A673 (cell line): Measurements from ENCODE around the gene PHRF1. TPM values are rescaled to one million over a fixed set of nuclear protein-coding genes. Genes with fewer than 3 reads are reported as not detected.

Source experiments
- BruUV-seq: library from RNA; stranded (reverse); fragments of 400-500 nt; replicated peaks from 2 replicates; lab custom pipeline; 2021; lab: Mats Ljungman, UMichigan
- CTCF ChIA-PET: fragments of 300-600 bp; sonication (Branson Sonifier 250); formaldehyde crosslinking; loops from one replicate; lab custom pipeline; 2022; ENCODE audit warnings: antibody characterized with exemption; lab: Charles Lee
- POLR2A ChIA-PET: fragments of 300-600 bp; sonication (Branson Sonifier 250); formaldehyde crosslinking; loops from one replicate; lab custom pipeline; 2022; ENCODE audit warnings: antibody characterized with exemption; ENCODE audit not compliant: low non-redundant PET; lab: Charles Lee
- DNase-seq: peaks from one replicate; pipeline ENCODE4 v3.0.0-alpha.2; 2015; ENCODE audit warnings: low spot score
- H3K27ac ChIP-seq: fragments of 200-600 bp; sonication (generic); 2 replicates; pipeline ENCODE4 v1.5.1; 2016; ENCODE audit warnings: mixed run types, low read depth, mild to moderate bottlenecking, mixed read lengths, antibody characterized with exemption, low read length; ENCODE audit not compliant: poor library complexity, severe bottlenecking
- H3K27me3 ChIP-seq: fragments of 200-600 bp; sonication (generic); replicated peaks from 2 replicates; pipeline ENCODE4 v1.6.1; 2017; ENCODE audit warnings: mixed run types, low read depth, mild to moderate bottlenecking, mixed read lengths, antibody characterized with exemption, low read length; ENCODE audit not compliant: insufficient read depth, poor library complexity
- H3K36me3 ChIP-seq: fragments of 200-600 bp; sonication (generic); 2 replicates; pipeline ENCODE4 v1.6.1; 2016; ENCODE audit warnings: mixed run types, mild to moderate bottlenecking, mixed read lengths, antibody characterized with exemption, low read length; ENCODE audit not compliant: insufficient read depth, poor library complexity, severe bottlenecking
- H3K4me1 ChIP-seq: fragments of 200-600 bp; sonication (generic); 2 replicates; pipeline ENCODE4 v1.6.1; 2017; ENCODE audit warnings: mixed run types, mild to moderate bottlenecking, mixed read lengths, antibody characterized with exemption, low read length; ENCODE audit not compliant: insufficient read depth, poor library complexity, severe bottlenecking
- H3K4me3 ChIP-seq: fragments of 200-600 bp; sonication (generic); 2 replicates; pipeline ENCODE4 v1.5.1; 2016; ENCODE audit warnings: low read depth, mixed run types, mild to moderate bottlenecking, mixed read lengths, low read length; ENCODE audit not compliant: poor library complexity, severe bottlenecking
- H3K9me3 ChIP-seq: fragments of 200-600 bp; sonication (generic); 2 replicates; pipeline ENCODE4 v1.6.1; 2016; ENCODE audit warnings: mixed run types, low read depth, mild to moderate bottlenecking, mixed read lengths, antibody characterized with exemption, low read length; ENCODE audit not compliant: poor library complexity, severe bottlenecking
- EZH2 ChIP-seq: fragments of 200-600 bp; sonication (generic); IDR thresholded peaks from 2 replicates; pipeline ENCODE4 v1.6.1; 2017; ENCODE audit warnings: borderline replicate concordance, low read depth, mild to moderate bottlenecking, mixed read lengths, antibody characterized with exemption, low read length; ENCODE audit not compliant: poor library complexity, severe bottlenecking
- intact Hi-C: fragments of 100-400 bp; cut with micrococcal nuclease; formaldehyde crosslinking; loops from one replicate; pipeline ENCODE4 v1.10.0; 2022; ENCODE audit not compliant: unreplicated experiment
- total RNA-seq: library from RNA; stranded (reverse); gene quantifications from 2 replicates; pipeline ENCODE4 v1.2.3, GENCODE V29; 2021
- TF ChIP-seq, protein P1 (sequence below): fragments of 300-800, 200-600 bp; sonication (generic); conservative IDR thresholded peaks from 2 replicates; pipeline ENCODE4 v1.5.1; 2017; ENCODE audit warnings: low read depth, mild to moderate bottlenecking, antibody characterized with exemption, low read length, moderate library complexity, mixed read lengths

Gene PHRF1
- total RNA-seq, 1 experiment from 2014 or later, result 43.0 TPM

DNA sequence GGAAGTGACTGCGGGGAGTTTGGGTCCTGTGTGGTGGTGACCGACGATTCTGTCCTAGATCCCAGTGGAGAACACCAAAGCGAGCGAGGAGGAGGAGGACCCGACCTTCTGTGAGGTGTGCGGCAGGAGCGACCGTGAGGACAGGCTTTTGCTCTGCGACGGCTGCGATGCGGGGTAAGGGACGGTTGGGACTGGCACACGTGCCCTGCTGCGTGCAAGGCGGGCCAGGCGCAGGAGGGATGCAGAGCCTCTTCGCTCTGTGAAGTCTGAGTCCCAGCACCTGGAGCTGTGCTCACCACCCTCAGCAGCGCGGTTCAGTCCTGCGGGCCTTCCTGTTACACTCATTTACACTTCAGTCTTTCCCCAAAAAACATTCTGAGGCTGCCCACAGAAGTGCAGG, 16.2 kb downstream of the PHRF1 start:
- ChIA-PET POLR2A (no interaction called here), CTCF (no interaction called here)
- intact Hi-C loops, result no loop called here
- TF ChIP-seq, protein P1, sequence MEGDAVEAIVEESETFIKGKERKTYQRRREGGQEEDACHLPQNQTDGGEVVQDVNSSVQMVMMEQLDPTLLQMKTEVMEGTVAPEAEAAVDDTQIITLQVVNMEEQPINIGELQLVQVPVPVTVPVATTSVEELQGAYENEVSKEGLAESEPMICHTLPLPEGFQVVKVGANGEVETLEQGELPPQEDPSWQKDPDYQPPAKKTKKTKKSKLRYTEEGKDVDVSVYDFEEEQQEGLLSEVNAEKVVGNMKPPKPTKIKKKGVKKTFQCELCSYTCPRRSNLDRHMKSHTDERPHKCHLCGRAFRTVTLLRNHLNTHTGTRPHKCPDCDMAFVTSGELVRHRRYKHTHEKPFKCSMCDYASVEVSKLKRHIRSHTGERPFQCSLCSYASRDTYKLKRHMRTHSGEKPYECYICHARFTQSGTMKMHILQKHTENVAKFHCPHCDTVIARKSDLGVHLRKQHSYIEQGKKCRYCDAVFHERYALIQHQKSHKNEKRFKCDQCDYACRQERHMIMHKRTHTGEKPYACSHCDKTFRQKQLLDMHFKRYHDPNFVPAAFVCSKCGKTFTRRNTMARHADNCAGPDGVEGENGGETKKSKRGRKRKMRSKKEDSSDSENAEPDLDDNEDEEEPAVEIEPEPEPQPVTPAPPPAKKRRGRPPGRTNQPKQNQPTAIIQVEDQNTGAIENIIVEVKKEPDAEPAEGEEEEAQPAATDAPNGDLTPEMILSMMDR, result no peak
- TF ChIP-seq EZH2, result no peak
- H3K27ac ChIP-seq, result no peak overlapping the region
- no peaks in the 10 kb centered on the region for H3K27me3 ChIP-seq
- H3K4me1 ChIP-seq, result no peaks in the 10 kb centered on the region
- peaks cover 56% of the 10 kb centered on the region for H3K36me3 ChIP-seq
- no peak for DNase-seq
- BruUV-seq, result no TSS peak
- H3K4me3 ChIP-seq, result no peak overlapping the region
- H3K9me3 ChIP-seq, result no peaks in the 10 kb centered on the region

DNA sequence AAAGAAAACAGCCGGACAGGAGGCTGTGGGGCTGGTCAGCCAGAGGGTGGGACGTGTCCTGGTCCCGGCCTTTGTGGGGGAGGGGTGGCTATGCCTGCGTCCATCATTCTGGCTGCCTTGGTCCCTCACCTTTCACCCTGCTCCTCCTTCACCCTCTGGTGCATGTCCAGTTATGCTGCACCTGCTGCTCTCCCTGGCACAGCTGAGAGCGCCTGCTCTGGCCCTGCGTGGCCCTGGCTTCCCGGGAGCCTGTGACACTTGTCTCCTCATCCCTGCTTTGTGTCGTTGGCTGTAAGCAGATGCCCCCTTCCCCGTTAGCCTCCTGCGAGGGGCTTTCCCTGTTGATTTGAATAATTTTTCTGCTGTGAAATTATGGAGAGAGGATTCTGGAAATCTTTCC, 16.6 kb downstream of the PHRF1 start:
- DNase-seq, result no peak
- ChIA-PET POLR2A (no interaction called here), CTCF (no interaction called here)
- no TSS peak for BruUV-seq
- no peak overlapping the region for H3K4me3 ChIP-seq
- no peaks in the 10 kb centered on the region for H3K27me3 ChIP-seq
- TF ChIP-seq, protein P1, result no peak
- no peak for TF ChIP-seq EZH2
- H3K36me3 ChIP-seq, result peaks cover 55% of the 10 kb centered on the region
- H3K9me3 ChIP-seq, result no peaks in the 10 kb centered on the region
- no peaks in the 10 kb centered on the region for H3K4me1 ChIP-seq
- no peak overlapping the region for H3K27ac ChIP-seq
- intact Hi-C loops, result no loop called here

DNA sequence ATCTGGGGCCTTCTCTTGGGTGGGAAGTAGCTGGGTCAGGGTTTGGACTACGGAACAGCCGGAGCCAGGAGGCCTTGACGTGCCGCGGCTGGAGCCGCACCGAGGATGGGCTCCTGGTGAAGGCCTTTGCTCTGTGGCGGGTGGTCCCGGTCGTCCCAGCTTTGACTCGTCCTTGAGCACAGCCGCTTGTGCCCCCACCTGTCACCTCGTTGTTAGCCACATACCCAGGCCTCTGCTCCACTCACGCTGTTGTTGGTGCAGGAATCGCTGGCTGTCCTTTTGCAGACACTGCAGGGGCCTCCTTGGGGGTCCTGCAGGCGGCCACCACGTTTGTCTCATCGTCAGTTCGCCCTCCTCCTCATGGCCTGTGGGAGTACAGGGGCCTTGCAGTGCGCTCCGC, 17.1 kb downstream of the PHRF1 start:
- no peak overlapping the region for H3K4me3 ChIP-seq
- no peaks in the 10 kb centered on the region for H3K9me3 ChIP-seq
- intact Hi-C loops, result no loop called here
- no peaks in the 10 kb centered on the region for H3K27me3 ChIP-seq
- TF ChIP-seq, protein P1, result no peak
- no peak for TF ChIP-seq EZH2
- DNase-seq, result no peak
- ChIA-PET CTCF (no interaction called here), POLR2A (no interaction called here)
- peaks cover 53% of the 10 kb centered on the region for H3K36me3 ChIP-seq
- no peaks in the 10 kb centered on the region for H3K4me1 ChIP-seq
- no TSS peak for BruUV-seq
- H3K27ac ChIP-seq, result no peak overlapping the region
